ENCODE measurements around the gene MIAT. TPM values are rescaled to one million over a fixed set of nuclear protein-coding genes. Genes with fewer than 3 reads are reported as not detected.

Gene MIAT
- total RNA-seq, 2 donors from 2014 or later: 65.9 to 113 TPM

- peak overlapping the region; percentile 99 for H3K27ac Mint-ChIP-seq
- DNase-seq (no peak), ATAC-seq (replicated peaks in 1 of 2) (no peak)
- H3K36me3 Mint-ChIP-seq (ENCODE audit: insufficient read depth in 2 of 2): no peaks in the 10 kb centered on the region
- H3K9me3 Mint-ChIP-seq: no peaks in the 10 kb centered on the region
- H3K4me1 Mint-ChIP-seq (ENCODE audit: low read depth): peaks cover 76% of the 10 kb centered on the region
- peaks cover 8% of the 10 kb centered on the region for H3K27me3 Mint-ChIP-seq (ENCODE audit: low read depth)
- peak overlapping the region; percentile 75 to 91 for H3K4me3 Mint-ChIP-seq
Observed at GRCh38 chr22:26643418-26644100, 13.8 kb upstream of the MIAT start.

DNA sequence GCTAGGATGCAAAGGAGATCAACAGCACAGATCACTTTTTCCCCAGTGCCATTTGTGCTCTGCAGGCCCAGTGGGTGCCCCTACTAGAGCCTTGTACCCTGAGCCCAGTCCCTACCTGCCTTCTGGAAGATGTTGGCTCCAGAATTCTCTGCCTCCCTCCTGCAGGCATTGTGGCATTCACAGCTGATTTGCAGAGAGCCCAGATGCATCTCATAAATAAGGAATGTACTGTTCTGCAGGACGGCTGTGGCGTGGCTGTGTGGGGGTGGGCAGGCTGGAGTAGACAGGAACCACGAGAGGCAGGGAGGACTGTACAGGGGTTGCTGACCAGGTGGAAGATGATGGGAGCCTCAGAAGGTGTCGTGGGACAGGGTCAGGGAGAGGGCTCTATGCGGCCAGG lies 11.2 kb upstream of the MIAT start:
- Mint-ChIP-seq H3K9me3 (no peaks in the 10 kb centered on the region), H3K4me1 (ENCODE audit: low read depth) (peaks cover 81% of the 10 kb centered on the region), H3K36me3 (ENCODE audit: insufficient read depth in 2 of 2) (no peaks in the 10 kb centered on the region), H3K27ac (no peak overlapping the region), H3K27me3 (ENCODE audit: low read depth) (peaks cover 8% of the 10 kb centered on the region), H3K4me3 (no peak overlapping the region)
- ATAC-seq (replicated peaks in 1 of 2) (no peak), DNase-seq (no peak)

- Mint-ChIP-seq H3K27ac (peak overlapping the region; percentile 13), H3K9me3 (no peaks in the 10 kb centered on the region), H3K36me3 (ENCODE audit: insufficient read depth in 2 of 2) (no peaks in the 10 kb centered on the region), H3K27me3 (ENCODE audit: low read depth) (peaks cover 8% of the 10 kb centered on the region), H3K4me1 (ENCODE audit: low read depth) (peaks cover 75% of the 10 kb centered on the region), H3K4me3 (peak overlapping the region; percentile 31 to 73)
- ATAC-seq (replicated peaks in 1 of 2): peak; percentile 39 to 45
- peak; percentile 47 to 52 for DNase-seq
Observed at GRCh38 chr22:26648011-26648497, 9.3 kb upstream of the MIAT start.

GRCh38 chr22:26648528-26649388 lies 8.6 kb upstream of the MIAT start:
- Mint-ChIP-seq H3K36me3 (ENCODE audit: insufficient read depth in 2 of 2) (no peaks in the 10 kb centered on the region), H3K4me1 (ENCODE audit: low read depth) (peaks cover 68% of the 10 kb centered on the region), H3K27me3 (ENCODE audit: low read depth) (peaks cover 8% of the 10 kb centered on the region), H3K9me3 (no peaks in the 10 kb centered on the region), H3K27ac (peak overlapping the region; percentile 21), H3K4me3 (peak overlapping the region; percentile 31 to 73)
- ATAC-seq (replicated peaks in 1 of 2) (no peak), DNase-seq (no peak)

- peak; percentile 48 to 50 for DNase-seq
- Mint-ChIP-seq H3K4me3 (peak overlapping the region; percentile 41 to 45), H3K36me3 (ENCODE audit: insufficient read depth in 2 of 2) (no peaks in the 10 kb centered on the region), H3K27ac (no peak overlapping the region), H3K9me3 (no peaks in the 10 kb centered on the region), H3K4me1 (ENCODE audit: low read depth) (peaks cover 57% of the 10 kb centered on the region), H3K27me3 (ENCODE audit: low read depth) (peaks cover 8% of the 10 kb centered on the region)
- peak; percentile 85 to 87 for ATAC-seq (replicated peaks in 1 of 2)
Observed at GRCh38 chr22:26650722-26651421, 6.5 kb upstream of the MIAT start.

- Mint-ChIP-seq H3K9me3 (no peaks in the 10 kb centered on the region), H3K4me1 (ENCODE audit: low read depth) (peaks cover 50% of the 10 kb centered on the region), H3K36me3 (ENCODE audit: insufficient read depth in 2 of 2) (no peaks in the 10 kb centered on the region), H3K4me3 (no peak overlapping the region), H3K27me3 (ENCODE audit: low read depth) (peaks cover 2% of the 10 kb centered on the region), H3K27ac (no peak overlapping the region)
- ATAC-seq (replicated peaks in 1 of 2) (no peak), DNase-seq (no peak)
Observed at GRCh38 chr22:26651815-26652214, 5.6 kb upstream of the MIAT start.

GRCh38 chr22:26658161-26658560 lies 773 bp downstream of the MIAT start:
- ATAC-seq (replicated peaks in 1 of 2) (peak in 1 of 2 donors; percentile 8), DNase-seq (no peak)
- Mint-ChIP-seq H3K9me3 (no peaks in the 10 kb centered on the region), H3K36me3 (ENCODE audit: insufficient read depth in 2 of 2) (peaks cover 0 to 1% of the 10 kb centered on the region in 2 donors), H3K4me3 (peak overlapping the region; percentile 91 to 95), H3K27me3 (ENCODE audit: low read depth) (no peaks in the 10 kb centered on the region), H3K4me1 (ENCODE audit: low read depth) (peaks cover 22% of the 10 kb centered on the region), H3K27ac (peak overlapping the region; percentile 76)

DNA sequence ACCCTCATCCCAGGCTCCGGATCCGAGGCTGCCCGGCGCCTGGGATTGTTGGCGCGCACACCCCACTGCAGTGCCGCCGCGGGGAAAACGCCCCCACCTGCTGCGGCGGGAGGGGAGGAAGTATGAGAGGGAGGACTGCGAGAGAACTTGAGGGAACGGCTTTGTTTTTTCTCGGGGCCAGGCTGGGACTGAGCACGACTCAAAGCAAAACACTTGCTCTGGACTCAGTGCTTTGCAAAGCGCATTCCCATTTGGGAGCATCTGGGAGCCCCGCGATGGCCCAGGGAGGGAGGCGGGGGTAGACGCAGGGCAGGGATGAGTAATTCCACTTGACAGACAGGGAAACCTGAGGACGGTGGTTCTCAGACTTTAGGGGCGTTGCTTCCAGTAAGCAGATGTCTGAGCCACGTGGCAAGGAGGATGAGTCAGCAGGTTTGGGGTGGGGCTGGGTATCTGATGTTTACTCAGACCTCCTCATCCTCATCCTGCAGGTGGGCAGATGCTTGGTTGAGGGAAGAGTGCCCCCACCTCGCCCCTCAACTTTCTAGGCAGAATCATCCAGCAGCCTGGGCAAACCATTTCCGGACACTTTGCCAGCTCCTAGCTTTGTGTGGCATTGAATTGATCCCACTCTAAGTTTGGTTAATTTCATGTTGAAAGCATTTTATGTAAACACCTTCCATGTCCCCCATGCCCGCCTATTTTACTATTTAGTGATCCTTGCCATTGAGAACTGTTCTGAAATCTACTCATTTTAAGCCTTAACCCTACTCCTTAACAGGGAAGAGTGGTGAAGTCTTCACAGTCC lies 1.5 kb downstream of the MIAT start:
- peaks cover 0 to 1% of the 10 kb centered on the region in 2 donors for H3K36me3 Mint-ChIP-seq (ENCODE audit: insufficient read depth in 2 of 2)
- no peaks in the 10 kb centered on the region for H3K9me3 Mint-ChIP-seq
- H3K27ac Mint-ChIP-seq: peak overlapping the region; percentile 76
- peak overlapping the region; percentile 91 to 95 for H3K4me3 Mint-ChIP-seq
- peak; percentile 87 to 88 for DNase-seq
- peaks cover 22% of the 10 kb centered on the region for H3K4me1 Mint-ChIP-seq (ENCODE audit: low read depth)
- H3K27me3 Mint-ChIP-seq (ENCODE audit: low read depth): no peaks in the 10 kb centered on the region
- ATAC-seq (replicated peaks in 1 of 2): peak; percentile 85 to 87

- H3K27ac Mint-ChIP-seq: no peak overlapping the region
- ATAC-seq (replicated peaks in 1 of 2): no peak
- no peaks in the 10 kb centered on the region for H3K27me3 Mint-ChIP-seq (ENCODE audit: low read depth)
- H3K4me1 Mint-ChIP-seq (ENCODE audit: low read depth): peaks cover 34% of the 10 kb centered on the region
- no peaks in the 10 kb centered on the region for H3K9me3 Mint-ChIP-seq
- no peak for DNase-seq
- H3K36me3 Mint-ChIP-seq (ENCODE audit: insufficient read depth in 2 of 2): peaks cover 0 to 1% of the 10 kb centered on the region in 2 donors
- H3K4me3 Mint-ChIP-seq: no peak overlapping the region
Observed at GRCh38 chr22:26660356-26660755, 3.0 kb downstream of the MIAT start.

DNA sequence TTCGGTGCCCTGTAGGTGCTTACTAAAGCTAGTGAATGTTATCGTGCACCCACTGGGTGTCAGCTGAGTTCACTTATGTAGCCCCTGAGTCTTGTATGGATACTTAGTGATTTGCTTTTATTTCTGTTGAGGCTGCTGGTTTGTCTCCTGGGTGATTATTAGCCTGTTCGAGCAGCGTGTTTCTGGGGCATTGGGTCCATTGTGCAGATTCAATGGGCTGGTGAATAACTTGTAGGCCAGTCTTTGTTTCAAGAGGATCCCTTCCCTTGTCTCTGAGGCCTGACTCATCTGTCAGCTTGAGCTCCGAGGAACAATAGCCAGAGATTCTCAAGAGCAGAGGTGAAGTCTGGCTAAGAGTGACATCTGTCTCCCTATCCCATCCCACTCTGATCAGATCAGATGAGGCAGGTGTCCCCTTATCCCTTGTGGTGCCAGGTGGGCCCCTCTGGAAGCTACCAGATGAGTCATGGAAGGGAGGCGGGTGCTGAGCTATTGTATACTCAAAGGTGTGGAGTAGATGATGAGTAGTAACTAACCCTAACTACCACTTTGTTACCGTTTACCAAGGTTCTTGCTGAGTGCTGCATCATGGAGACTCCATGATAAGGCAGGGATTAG lies 3.7 kb downstream of the MIAT start:
- no peak overlapping the region for H3K27ac Mint-ChIP-seq
- H3K27me3 Mint-ChIP-seq (ENCODE audit: low read depth): no peaks in the 10 kb centered on the region
- H3K4me1 Mint-ChIP-seq (ENCODE audit: low read depth): peaks cover 41% of the 10 kb centered on the region
- DNase-seq (no peak), ATAC-seq (replicated peaks in 1 of 2) (no peak)
- no peak overlapping the region for H3K4me3 Mint-ChIP-seq
- no peaks in the 10 kb centered on the region for H3K9me3 Mint-ChIP-seq
- H3K36me3 Mint-ChIP-seq (ENCODE audit: insufficient read depth in 2 of 2): peaks cover 0 to 1% of the 10 kb centered on the region in 2 donors

DNA sequence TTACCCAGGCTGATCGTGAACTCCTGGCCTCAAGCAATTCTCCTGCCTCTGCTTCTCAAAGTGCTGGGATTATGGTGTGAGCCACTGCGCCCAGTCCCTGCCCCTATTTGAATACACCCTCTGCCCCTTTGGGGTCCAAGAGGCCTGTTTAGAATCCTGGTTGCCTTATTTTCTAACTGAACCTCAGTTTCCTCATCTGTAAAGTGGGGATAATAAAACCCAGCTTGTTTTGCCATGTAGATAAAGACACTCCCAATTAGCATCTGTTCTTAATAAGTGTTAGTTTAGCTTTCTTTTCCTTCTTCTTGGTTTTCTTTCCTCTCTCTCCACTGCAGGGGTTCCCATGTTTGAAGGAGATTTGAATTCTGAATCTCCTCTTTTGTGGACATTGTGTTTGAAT lies 4.8 kb downstream of the MIAT start:
- Mint-ChIP-seq H3K4me1 (ENCODE audit: low read depth) (peaks cover 46% of the 10 kb centered on the region), H3K27ac (no peak overlapping the region), H3K36me3 (ENCODE audit: insufficient read depth in 2 of 2) (peaks cover 0 to 1% of the 10 kb centered on the region in 2 donors), H3K4me3 (no peak overlapping the region), H3K9me3 (no peaks in the 10 kb centered on the region), H3K27me3 (ENCODE audit: low read depth) (no peaks in the 10 kb centered on the region)
- no peak for ATAC-seq (replicated peaks in 1 of 2)
- no peak for DNase-seq

DNA sequence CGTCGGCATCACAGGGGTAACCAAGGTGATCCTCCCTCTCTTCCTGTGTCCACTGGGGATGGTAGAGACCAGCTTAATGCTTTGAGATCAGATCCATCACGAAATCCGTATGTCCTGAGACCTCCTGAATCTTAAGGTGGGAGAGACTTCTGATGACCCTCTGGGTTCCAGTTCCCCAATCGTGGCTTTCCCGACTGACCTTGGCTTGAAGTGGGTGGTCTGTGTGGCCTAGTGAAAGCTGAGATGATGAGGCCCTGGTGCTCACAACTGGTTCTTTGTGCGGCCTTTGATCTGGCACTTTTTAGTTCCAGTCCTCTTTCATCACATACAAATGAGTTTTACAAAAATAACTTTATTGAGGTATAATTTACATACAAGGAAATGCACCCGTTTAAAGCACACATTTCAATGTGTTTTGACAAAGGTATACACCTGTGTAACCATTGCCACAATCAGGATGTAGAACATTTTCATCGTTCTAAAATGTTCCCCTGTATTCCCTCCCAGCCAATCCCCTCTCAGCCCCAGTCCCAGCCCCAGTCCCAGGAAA lies 6.1 kb downstream of the MIAT start:
- no peak for ATAC-seq (replicated peaks in 1 of 2)
- DNase-seq: no peak
- H3K9me3 Mint-ChIP-seq: no peaks in the 10 kb centered on the region
- no peak overlapping the region for H3K4me3 Mint-ChIP-seq
- peaks cover 42% of the 10 kb centered on the region for H3K4me1 Mint-ChIP-seq (ENCODE audit: low read depth)
- peak overlapping the region; percentile 54 for H3K27ac Mint-ChIP-seq
- peaks cover 0 to 3% of the 10 kb centered on the region in 2 donors for H3K36me3 Mint-ChIP-seq (ENCODE audit: insufficient read depth in 2 of 2)
- H3K27me3 Mint-ChIP-seq (ENCODE audit: low read depth): no peaks in the 10 kb centered on the region

All from activated T-cell treated with anti-CD3 and anti-CD28 coated beads, Interleukin-2, amount 50 U/mL, for 72 hours (primary cell).